H1 (cell line): ENCODE data around the gene ENPP1.

Source experiments
- JUN ChIP-seq: IDR thresholded peaks from 2 replicates; pipeline ENCODE4 v1.6.1; 2011; ENCODE audit warnings: low read depth, mild to moderate bottlenecking, improper control_type of control experiment, low read length
- KDM1A ChIP-seq: fragments of 200-600, 300-600 bp; sonication (generic); IDR thresholded peaks from 2 replicates; pipeline ENCODE4 v1.7.1; 2016; ENCODE audit warnings: mild to moderate bottlenecking, low read length, borderline replicate concordance
- POLR2A ChIP-seq, 2 experiments: IDR thresholded peaks; 1 replicate in 1 of 2; 2 replicates in 1 of 2; pipeline ENCODE4 v1.6.1; 2011; ENCODE audit warnings: low read depth in 2 of 2, low read length in 2 of 2, mild to moderate bottlenecking in 2 of 2; ENCODE audit errors: control extremely low read depth in 1 of 2
- RAD21 ChIP-seq, 2 experiments: IDR thresholded peaks in 1 of 2; conservative IDR thresholded peaks in 1 of 2; 2 replicates each; pipeline ENCODE4 v1.6.1; 2011; ENCODE audit warnings: low read depth in 2 of 2, low read length in 2 of 2, improper control_type of control experiment in 1 of 2, inconsistent platforms in 1 of 2, mild to moderate bottlenecking in 1 of 2, moderate library complexity in 1 of 2
- ZNF274 ChIP-seq: IDR thresholded peaks from 2 replicates; pipeline ENCODE4 v1.7.0; 2012; ENCODE audit warnings: low read length, borderline replicate concordance; ENCODE audit errors: extremely low read depth
- TF ChIP-seq, protein P1 (sequence below): IDR thresholded peaks from 2 replicates; pipeline ENCODE4 v1.6.1; 2012; ENCODE audit warnings: inconsistent platforms

GRCh38 chr6:131876545-131876944 is 68.7 kb downstream of the ENPP1 start:
- TF ChIP-seq RAD21 (IDR thresholded peaks at IDR 0.05 in 1 of 2, conservative IDR thresholded peaks at IDR 0.05 in 1 of 2; ENCODE audit: low read depth in 2 of 2, low read length in 2 of 2) (no peak), JUN (no peak), POLR2A (IDR thresholded peaks at IDR 0.05; ENCODE audit: control extremely low read depth in 1 of 2, low read depth in 2 of 2, low read length in 2 of 2) (no peak), ZNF274 (no peak), KDM1A (no peak)
- TF ChIP-seq, protein P1, sequence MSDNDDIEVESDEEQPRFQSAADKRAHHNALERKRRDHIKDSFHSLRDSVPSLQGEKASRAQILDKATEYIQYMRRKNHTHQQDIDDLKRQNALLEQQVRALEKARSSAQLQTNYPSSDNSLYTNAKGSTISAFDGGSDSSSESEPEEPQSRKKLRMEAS: no peak
